Esophagus squamous epithelium (tissue), 5 donors: Measurements from ENCODE around the gene WNT7B. TPM values are rescaled to one million over a fixed set of nuclear protein-coding genes. Genes with fewer than 3 reads are reported as not detected.

ENCODE experiments used
- DNase-seq: peaks from one replicate; lab custom pipeline; 2025; lab: John Stamatoyannopoulos, UW
- H3K27ac ChIP-seq, 4 donors: fragments of 200-600 bp; sonication (generic); one replicate each; pipeline ENCODE4 v1.5.1; 2016 to 2019; ENCODE audit warnings: mild to moderate bottlenecking in 1 of 4
- H3K27me3 ChIP-seq, 4 donors: fragments of 200-600 bp; sonication (generic); 1 replicate in 3 of 4; 2 replicates in 1 of 4; pipeline versions ENCODE4 v1.5.1 to v1.6.0; 2017 to 2021; ENCODE audit warnings: antibody characterized with exemption in 1 of 4
- H3K36me3 ChIP-seq, 3 donors: fragments of 200-600 bp; sonication (generic); one replicate each; pipeline ENCODE4 v1.5.1; 2016 to 2019
- H3K4me1 ChIP-seq, 3 donors: fragments of 200-600 bp; sonication (generic); one replicate each; pipeline ENCODE4 v1.5.1; 2017 to 2019
- H3K4me3 ChIP-seq, 4 donors: fragments of 200-600 bp; sonication (generic); 1 replicate in 3 of 4; 2 replicates in 1 of 4; pipeline ENCODE4 v1.5.1; 2016 to 2019; ENCODE audit warnings: mild to moderate bottlenecking in 2 of 4, moderate library complexity in 1 of 4
- H3K9me3 ChIP-seq, 3 donors: fragments of 200-600 bp; sonication (generic); one replicate each; pipeline ENCODE4 v1.5.1; 2016 to 2019
- POLR2A ChIP-seq, 4 donors: fragments of 450-650 bp; IDR thresholded peaks; one replicate each; pipeline ENCODE4 v1.6.1; 2017; ENCODE audit warnings: antibody characterized with exemption in 4 of 4, mild to moderate bottlenecking in 4 of 4, moderate library complexity in 3 of 4
- WGBS, 2 donors: methylation state at CpG; one replicate each; pipeline ENCODE4 v1.1.5; 2018; 5-methylcytosine and 5-hydroxymethylcytosine counted together
- intact Hi-C: fragments of 100-400 bp; cut with DNase I; formaldehyde crosslinking; loops from one replicate; pipeline ENCODE4 v1.15.0; 2022
- total RNA-seq, 4 donors: library from RNA; depleted of rRNA; stranded (reverse); fragments of >200 nt; gene quantifications; one replicate each; pipeline ENCODE4 v1.1.0, GENCODE V29; 2016
- TF ChIP-seq, protein P1 (sequence below), 6 experiments: fragments of 450-650 bp in 4 of 6; fragments of 200-600 bp in 2 of 6; sonication (generic) in 2 of 6; IDR thresholded peaks; one replicate each; pipeline ENCODE4 v1.5.1; 2016 to 2019; ENCODE audit warnings: antibody characterized with exemption in 6 of 6, mild to moderate bottlenecking in 4 of 6, moderate library complexity in 4 of 6
- donor health status: DM: yes; HTN: yes; CAD: no.

The WNT7B gene
- total RNA-seq, 4 donors from 2014 or later = 10.6 to 27.0 (median 16.1) TPM

DNA sequence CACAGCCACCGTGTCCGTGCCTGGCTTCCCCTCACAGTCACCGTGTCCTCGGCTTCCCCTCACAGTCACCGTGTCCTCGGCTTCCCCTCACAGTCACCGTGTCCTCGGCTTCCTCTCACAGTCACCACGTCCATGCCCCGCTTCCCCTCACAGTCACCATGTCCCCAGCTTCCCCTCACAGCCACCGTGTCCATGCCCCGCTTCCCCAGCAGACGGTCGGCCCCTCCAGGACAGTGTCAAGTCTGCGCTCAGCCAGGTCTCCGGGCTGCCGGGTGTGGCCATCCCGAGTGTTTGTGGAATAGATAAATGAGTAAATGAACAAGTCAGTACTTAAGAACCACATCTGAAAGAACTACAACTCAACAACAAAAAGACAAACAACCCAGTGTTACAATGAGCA lies 23.8 kb downstream of the WNT7B start:
- DNase-seq = no peak
- intact Hi-C loops = no loop called here
- 43 to 68% methylated on average over 14 to 18 of the region's 18 CpGs for WGBS, 2 donors
- TF ChIP-seq, protein P1, sequence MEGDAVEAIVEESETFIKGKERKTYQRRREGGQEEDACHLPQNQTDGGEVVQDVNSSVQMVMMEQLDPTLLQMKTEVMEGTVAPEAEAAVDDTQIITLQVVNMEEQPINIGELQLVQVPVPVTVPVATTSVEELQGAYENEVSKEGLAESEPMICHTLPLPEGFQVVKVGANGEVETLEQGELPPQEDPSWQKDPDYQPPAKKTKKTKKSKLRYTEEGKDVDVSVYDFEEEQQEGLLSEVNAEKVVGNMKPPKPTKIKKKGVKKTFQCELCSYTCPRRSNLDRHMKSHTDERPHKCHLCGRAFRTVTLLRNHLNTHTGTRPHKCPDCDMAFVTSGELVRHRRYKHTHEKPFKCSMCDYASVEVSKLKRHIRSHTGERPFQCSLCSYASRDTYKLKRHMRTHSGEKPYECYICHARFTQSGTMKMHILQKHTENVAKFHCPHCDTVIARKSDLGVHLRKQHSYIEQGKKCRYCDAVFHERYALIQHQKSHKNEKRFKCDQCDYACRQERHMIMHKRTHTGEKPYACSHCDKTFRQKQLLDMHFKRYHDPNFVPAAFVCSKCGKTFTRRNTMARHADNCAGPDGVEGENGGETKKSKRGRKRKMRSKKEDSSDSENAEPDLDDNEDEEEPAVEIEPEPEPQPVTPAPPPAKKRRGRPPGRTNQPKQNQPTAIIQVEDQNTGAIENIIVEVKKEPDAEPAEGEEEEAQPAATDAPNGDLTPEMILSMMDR (IDR thresholded peaks at IDR 0.05) = no peak
- TF ChIP-seq POLR2A (IDR thresholded peaks at IDR 0.05) = no peak
- Histone ChIP-seq H3K9me3 (no peaks in the 10 kb centered on the region), H3K27ac (no peak overlapping the region), H3K4me3 (no peak overlapping the region), H3K36me3 (peaks cover 0 to 7% (median 0%) of the 10 kb centered on the region in 3 donors), H3K27me3 (peaks cover 0 to 48% (median 0%) of the 10 kb centered on the region in 4 donors), H3K4me1 (peaks cover 0 to 26% (median 3%) of the 10 kb centered on the region in 3 donors)

DNA sequence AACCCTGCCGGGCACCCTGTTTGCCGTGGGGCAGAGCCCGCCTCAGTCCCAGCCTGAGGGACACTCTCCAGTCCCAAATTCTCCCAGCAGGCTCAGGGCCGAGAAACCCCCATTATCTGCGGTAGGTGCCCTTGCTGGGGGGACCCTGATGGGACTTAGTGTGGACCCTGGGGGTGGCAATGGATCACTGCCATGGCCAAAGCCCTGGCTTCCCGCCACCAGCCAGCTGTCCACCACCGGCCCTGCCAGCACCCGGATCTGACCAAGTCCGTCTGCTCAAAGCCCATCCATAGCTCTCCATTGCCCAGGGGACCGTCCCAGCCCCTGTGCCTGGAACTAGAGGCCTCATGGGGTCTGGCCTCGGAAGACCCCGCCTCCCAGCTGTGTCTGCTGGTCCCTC lies 24.4 kb downstream of the WNT7B start:
- WGBS, 2 donors = 71 to 85% methylated on average over 6 to 7 of the region's 12 CpGs
- intact Hi-C loops = no loop called here
- H3K27me3 ChIP-seq = peaks cover 0 to 50% (median 0%) of the 10 kb centered on the region in 4 donors
- no peaks in the 10 kb centered on the region for H3K9me3 ChIP-seq
- TF ChIP-seq, protein P1 (IDR thresholded peaks at IDR 0.05) = no peak
- TF ChIP-seq POLR2A (IDR thresholded peaks at IDR 0.05) = no peak
- peaks cover 0 to 32% (median 6%) of the 10 kb centered on the region in 3 donors for H3K4me1 ChIP-seq
- no peak overlapping the region for H3K27ac ChIP-seq
- DNase-seq = no peak
- peaks cover 0 to 7% (median 0%) of the 10 kb centered on the region in 3 donors for H3K36me3 ChIP-seq
- no peak overlapping the region for H3K4me3 ChIP-seq

DNA sequence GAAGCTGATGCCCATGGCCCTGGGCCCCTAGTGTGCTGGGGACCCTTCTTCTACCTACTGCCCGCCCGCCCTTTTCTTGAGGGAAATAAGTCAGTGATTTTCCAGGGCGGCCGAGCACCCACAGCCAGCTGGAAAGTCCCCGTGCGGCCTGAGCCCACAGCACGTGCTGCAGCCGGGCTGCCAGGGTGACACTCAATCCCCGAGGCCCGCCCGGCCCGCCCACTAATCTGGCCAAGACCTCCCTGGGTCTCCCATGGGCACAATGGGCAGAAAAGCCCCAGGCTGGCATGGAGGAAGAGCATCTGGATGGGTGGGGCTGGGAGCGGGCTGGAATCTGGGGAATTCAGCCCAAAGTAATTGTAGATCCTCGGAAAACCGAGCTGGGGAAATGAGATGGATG lies 24.8 kb downstream of the WNT7B start:
- Histone ChIP-seq H3K27ac (no peak overlapping the region), H3K27me3 (peaks cover 0 to 50% (median 0%) of the 10 kb centered on the region in 4 donors), H3K9me3 (no peaks in the 10 kb centered on the region), H3K36me3 (peaks cover 0 to 7% (median 0%) of the 10 kb centered on the region in 3 donors), H3K4me3 (no peak overlapping the region), H3K4me1 (peaks cover 0 to 36% (median 6%) of the 10 kb centered on the region in 3 donors)
- intact Hi-C loops = no loop called here
- TF ChIP-seq, protein P1 (IDR thresholded peaks at IDR 0.05) = no peak
- no peak for TF ChIP-seq POLR2A (IDR thresholded peaks at IDR 0.05)
- 84% methylated on average over 4 of the region's 15 CpGs; no CpG with 5 or more reads in 1 of the 2 donors for WGBS, 2 donors
- no peak for DNase-seq

- peaks cover 0 to 7% (median 0%) of the 10 kb centered on the region in 3 donors for H3K36me3 ChIP-seq
- WGBS, 2 donors = 85 to 97% methylated on average over 4 to 11 of the region's 23 CpGs
- H3K4me1 ChIP-seq = peaks cover 0 to 23% (median 6%) of the 10 kb centered on the region in 3 donors
- DNase-seq = no peak
- intact Hi-C loops = no loop called here
- TF ChIP-seq, protein P1 (IDR thresholded peaks at IDR 0.05) = no peak
- no peak for TF ChIP-seq POLR2A (IDR thresholded peaks at IDR 0.05)
- H3K4me3 ChIP-seq = no peak overlapping the region
- H3K9me3 ChIP-seq = no peaks in the 10 kb centered on the region
- peaks cover 0 to 37% (median 0%) of the 10 kb centered on the region in 4 donors for H3K27me3 ChIP-seq
- no peak overlapping the region for H3K27ac ChIP-seq
These were observed 27.1 kb downstream of the WNT7B start for GRCh38 chr22:45949891-45950290.

GRCh38 chr22:45949258-45949870 lies 27.6 kb downstream of the WNT7B start:
- Histone ChIP-seq H3K9me3 (no peaks in the 10 kb centered on the region), H3K4me3 (no peak overlapping the region), H3K27me3 (peaks cover 0 to 32% (median 0%) of the 10 kb centered on the region in 4 donors), H3K27ac (no peak overlapping the region), H3K36me3 (peaks cover 0 to 7% (median 0%) of the 10 kb centered on the region in 3 donors), H3K4me1 (peaks cover 0 to 21% (median 6%) of the 10 kb centered on the region in 3 donors)
- DNase-seq = no peak
- WGBS, 2 donors = 72 to 88% methylated on average over 8 to 11 of the region's 22 CpGs
- TF ChIP-seq POLR2A (IDR thresholded peaks at IDR 0.05) = no peak
- TF ChIP-seq, protein P1 (IDR thresholded peaks at IDR 0.05) = no peak
- intact Hi-C loops = no loop called here
